Smooth muscle cell of the brain vasculature (primary cell): Measurements from ENCODE around the gene HDAC2.
"Not testable (repeated sequence)": the region's sequence is repeated elsewhere in the genome, so short reads cannot be mapped to it uniquely, and the experiment has no call there.

Experiments
- DNase-seq: peaks from one replicate; pipeline ENCODE4 v3.0.0-alpha.2; 2012; ENCODE audit warnings: low read depth, low spot score

The HDAC2 gene

DNA sequence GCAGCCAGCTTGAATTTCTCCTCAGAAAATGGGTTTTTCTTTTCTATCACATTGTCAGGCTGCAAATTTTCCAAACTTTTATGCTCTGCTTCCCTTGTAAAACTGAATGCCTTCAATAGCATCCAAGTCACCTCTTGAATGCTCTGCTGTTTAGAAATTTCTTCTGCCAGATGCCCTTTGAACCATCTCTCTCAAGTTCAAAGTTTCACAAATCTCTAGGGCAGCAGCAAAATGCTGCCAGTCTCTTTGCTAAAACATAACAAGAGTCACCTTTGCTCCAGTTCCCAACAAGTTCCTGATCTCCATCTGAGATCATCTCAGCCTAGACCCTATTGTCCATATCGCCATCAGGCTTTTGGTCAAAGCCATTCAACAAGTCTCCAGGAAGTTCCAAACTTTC, 60.7 kb downstream of the HDAC2 start:
- DNase-seq = not testable (repeated sequence)

- DNase-seq = peak; percentile 59
Observed at GRCh38 chr6:113909224-113909856, 61.6 kb downstream of the HDAC2 start.

DNA sequence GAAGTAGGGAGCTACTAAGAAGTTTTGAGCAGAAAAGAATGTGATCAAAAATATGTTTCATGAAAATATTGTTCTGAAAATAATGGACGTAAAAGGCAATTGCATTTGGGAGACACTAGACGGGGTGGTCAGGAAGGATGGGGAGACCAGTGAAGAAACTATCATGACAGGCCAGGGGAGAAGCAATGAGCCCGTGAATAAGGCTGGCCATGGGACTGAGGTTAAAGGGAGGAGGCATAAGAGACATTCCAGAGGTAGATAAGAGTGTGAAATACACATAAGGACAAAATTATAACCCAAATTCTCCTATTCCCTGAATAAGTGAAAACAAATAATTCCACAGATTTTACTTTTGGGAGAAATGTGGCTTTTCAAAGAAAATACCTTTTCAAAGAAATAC, 62.1 kb downstream of the HDAC2 start:
- DNase-seq = no peak

DNA sequence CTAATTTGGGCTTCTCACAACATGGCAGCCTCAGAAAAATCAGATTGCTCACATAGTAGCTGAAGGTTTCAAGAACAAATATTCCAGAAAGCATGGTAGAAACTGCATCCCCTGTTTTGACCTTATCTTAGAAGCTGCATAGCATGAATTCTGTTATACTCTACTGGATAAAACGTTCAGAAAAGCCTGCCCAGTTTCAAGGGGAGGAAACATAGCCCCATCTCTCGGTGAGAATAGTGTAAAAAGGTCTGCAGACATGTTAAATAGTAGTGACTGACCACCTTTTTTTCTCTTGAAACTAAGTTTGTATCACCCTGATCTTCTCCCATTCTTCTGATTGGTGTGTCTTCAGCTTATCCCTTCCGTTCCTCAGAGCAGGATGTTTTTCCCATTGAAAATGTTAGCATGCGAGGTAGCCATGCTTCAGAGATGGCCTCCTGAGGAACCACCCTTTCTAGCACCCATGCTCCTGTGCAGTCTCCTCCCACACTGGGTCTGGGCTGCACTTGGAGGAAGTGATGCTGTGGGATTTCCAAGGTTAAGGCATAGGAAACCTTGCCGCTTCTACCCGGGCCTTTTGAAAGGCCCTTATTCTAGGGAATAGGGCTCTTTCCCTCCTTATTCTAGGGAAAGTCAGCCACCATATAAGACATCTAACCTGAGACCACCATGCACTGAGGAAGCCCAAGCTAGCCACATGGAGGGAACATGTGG, 63.7 kb downstream of the HDAC2 start:
- no peak for DNase-seq

- DNase-seq = no peak
Observed at GRCh38 chr6:113903666-113904330, 67.2 kb downstream of the HDAC2 start.

GRCh38 chr6:113901482-113901881, 69.5 kb downstream of the HDAC2 start:
- DNase-seq = no peak

- DNase-seq = no peak
Observed at GRCh38 chr6:113894712-113895674, 76.0 kb downstream of the HDAC2 start.

DNA sequence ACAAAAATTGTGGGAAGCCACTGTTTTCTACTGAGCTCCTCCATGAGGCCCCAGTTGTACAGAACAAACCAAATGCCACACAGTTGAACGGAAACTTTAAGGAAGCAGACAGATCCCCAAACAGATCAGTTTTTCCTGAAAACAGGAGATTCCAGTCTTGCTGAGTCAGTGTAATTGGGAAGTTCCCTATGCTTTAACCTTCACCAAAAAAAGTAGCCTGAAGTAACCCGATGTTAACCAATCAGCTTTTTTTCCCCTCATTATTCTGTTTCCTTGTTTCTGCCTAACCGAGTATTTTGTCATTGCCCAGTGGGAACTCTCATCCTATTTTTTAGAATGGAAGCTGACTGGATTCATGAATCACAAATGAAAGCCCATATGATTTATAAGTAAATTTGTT, 77.1 kb downstream of the HDAC2 start:
- no peak for DNase-seq

GRCh38 chr6:113893451-113893850, 77.5 kb downstream of the HDAC2 start:
- DNase-seq = no peak

- DNase-seq = no peak
Observed at GRCh38 chr6:113888956-113889630, 81.9 kb downstream of the HDAC2 start.

DNA sequence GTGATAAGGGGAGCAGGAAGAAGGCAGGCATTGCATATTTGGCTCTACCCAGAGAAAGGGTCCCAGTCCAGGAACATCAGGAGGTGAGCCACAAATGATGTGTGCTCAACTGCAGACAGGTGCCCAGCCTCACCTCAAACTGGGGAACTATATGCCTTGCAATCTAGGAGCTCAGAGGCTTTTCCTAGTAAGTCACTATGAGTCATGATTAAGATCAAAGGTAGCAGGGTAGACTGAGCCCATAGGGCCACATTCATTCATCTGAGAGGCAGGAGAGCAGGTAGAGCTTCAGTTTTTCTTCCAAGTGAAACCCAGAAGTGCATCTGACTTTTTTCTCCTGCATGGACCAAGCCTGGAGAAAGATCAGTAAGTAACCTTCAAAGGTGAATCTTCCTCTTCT, 82.5 kb downstream of the HDAC2 start:
- DNase-seq = no peak

- DNase-seq = no peak
Observed at GRCh38 chr6:113886512-113886911, 84.4 kb downstream of the HDAC2 start.

DNA sequence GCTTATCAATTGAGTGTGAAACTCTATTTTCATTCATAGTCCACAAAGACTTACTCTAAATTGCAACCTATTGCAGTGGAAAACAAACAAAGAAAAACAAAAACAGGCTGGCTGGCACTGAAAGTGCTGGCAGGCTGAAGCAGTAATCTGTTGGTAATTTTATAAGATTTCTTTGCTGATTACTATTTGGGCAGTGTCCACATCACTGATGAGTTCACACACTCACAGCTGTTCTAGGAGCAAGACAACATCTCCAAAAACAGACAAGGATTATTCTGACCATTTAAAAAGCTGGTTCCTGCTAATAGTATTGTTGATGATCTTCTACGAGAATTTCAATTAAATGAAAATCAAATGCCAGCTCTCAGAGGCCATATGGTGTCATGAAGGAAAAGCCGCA, 86.9 kb downstream of the HDAC2 start:
- DNase-seq = no peak
